NCI-H446 treated with DMSO at 0.1 percent for 48 hours (cell line): ENCODE measurements around the gene RFC5.
"Not testable (repeated sequence)": the region's sequence is repeated elsewhere in the genome, so short reads cannot be mapped to it uniquely, and the experiment has no call there.

Experiments
- DNase-seq: peaks from one replicate; lab custom pipeline; 2025; lab: John Stamatoyannopoulos, UW

RFC5 gene, protein sequence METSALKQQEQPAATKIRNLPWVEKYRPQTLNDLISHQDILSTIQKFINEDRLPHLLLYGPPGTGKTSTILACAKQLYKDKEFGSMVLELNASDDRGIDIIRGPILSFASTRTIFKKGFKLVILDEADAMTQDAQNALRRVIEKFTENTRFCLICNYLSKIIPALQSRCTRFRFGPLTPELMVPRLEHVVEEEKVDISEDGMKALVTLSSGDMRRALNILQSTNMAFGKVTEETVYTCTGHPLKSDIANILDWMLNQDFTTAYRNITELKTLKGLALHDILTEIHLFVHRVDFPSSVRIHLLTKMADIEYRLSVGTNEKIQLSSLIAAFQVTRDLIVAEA

DNA sequence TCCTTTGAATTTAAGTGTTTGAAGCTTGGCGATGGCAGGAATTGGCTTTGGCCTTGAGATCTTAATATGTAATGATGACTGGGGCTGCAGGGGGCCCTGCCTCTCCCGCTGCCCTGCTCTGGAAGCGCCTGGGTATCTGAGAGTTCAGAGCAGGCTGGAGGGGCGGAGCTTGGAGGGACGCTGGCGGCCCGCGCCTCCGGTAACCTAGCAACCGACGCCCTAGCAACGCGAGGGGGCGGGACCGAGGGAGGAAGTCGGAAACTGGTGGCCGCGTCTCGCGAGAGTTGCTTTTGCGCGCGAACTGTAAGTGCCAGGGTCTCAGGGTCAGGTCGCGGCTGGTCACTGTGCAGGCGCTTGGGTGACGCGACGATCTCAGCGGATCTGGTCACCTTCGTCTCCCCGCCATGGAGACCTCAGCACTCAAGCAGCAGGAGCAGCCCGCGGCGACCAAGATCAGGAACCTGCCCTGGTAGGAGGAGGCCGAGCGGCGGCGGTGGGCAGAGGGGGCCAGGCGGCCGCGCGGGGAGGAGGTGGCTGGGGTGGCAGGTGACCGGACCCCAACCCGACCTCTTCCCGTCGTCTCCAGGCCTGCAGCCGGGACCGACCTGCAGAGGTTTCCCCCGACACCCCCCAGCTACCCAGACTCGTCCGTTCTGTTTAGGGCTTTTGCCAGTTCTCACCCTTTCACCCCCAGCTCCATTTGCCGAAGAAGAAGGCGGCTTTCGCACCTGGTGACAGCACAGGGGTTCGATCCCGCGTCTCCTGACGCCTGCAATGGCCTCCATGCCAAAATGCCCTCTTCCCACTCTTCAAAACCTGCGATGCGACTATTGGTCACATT lies at the start of gene RFC5:
RFC5 (plus strand) TSS at position 280 of the 841 bp plus-strand sequence; CDS start at position 405, 125 bp downstream.
- DNase-seq, result peak; percentile 86

DNA sequence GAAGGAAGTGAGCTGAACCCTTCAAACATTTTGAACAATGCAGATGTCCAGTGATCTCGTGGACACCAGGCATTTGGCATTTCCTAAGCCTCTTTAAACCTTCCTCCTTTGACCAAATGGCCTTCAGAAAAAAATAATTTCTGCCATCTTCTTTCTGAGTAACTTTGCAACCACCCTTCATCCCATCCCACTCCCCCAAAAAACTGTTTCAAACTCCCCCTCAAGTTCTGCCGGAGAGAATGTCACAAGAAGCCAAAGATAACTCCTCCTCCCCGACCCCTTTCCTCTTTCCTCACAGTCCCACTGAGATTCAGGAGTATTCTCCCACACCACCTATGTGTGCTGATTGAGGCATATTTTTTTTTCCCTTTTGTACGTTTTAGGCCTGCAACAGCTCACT lies 49.5 kb upstream of the RFC5 start:
- no peak for DNase-seq

DNA sequence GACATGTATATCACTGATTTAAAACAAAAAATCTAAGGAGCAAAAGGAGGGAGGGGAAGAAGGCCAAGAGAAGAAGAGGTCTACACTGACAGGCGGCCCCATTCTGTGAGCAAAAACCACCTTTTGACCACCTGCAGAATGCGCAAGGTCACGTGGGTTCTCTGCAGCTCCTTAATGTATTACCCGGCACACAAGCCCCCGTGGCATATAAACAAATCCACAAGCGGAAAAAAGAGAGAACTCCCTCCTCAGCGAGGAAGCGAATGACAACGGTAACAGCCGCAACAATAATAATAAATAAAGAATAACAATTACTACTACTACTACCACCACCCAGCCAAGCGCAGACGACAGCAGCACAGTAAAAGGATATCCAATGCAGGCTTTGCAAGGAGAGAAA lies 49.0 kb upstream of the RFC5 start:
- no peak for DNase-seq

DNA sequence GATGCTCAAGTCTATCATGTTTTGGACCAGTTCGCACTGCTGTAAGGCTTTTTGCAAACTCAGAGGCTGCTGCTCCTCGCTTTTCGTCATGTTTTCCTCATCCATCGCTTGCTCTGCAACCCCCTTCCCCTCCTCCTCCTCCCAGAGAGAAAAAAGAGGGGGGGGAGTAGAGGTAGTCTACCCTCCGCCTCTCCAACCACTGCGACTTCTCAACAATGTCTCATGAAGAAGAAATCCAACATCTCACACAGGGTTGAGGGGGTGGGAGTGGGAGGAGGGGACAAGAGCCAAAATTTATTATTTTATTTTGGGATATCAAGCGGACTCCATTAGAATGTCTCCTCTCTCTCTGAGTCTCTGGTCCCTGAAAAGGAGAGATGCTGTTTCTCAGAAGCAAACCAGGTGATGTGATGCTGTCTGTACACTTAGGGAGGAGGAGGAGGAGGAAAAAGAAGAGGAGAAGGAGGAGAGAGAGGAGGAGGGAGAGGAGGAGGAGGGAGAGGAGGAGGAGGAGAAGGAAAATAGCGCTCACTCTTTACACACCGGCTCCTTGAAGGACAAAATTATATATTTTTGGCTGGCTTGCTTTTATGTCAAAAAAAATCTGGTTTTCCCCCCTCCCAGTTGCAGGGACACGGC lies 48.2 kb upstream of the RFC5 start:
- DNase-seq, result no peak

DNA sequence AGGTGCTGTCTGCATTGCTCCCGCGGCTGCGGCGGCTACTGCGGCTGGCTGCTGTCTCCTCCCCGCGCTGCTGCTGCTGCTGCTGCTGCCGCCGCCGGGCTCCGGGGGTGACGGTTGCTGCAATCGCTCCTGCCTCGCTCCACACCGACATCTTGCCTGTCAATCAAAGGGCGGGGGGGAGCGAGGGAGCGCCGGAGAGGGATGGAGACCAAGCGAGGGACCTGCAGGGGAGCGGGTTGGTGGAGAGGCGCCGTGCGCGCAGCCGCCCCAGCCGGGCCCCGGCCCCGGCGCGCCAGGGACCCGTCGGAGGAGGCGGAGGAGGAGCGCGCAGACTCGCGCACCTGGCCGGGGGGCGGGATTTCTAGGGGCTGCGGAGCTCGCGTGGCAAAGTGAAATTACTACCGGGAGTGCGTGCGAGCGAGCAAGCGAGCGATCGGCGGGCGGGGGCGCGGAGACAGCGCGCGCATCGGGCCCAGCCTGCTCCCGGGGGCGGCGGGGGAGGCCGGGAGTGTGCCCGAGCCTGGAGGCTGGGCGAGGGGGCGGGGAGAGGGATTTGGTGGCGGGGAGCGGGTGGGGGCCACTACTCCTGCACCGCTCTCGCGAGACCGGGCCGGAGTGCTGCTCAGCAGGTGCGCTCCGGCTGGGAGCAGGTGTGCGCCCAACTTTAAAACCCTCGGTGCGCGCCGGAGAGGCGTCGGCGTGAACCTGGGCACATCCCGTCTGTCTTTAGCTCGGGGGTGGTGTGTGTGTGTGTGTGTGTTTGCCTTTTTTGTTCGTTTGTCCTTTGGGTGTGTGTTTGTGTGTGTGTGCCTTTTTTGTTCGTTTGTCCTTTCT lies 47.5 kb upstream of the RFC5 start, which contains the start of gene KSR2:
KSR2 (minus strand) TSS at position 165 of the 834 bp plus-strand sequence. CDS start 735 bp downstream, outside the sequence.
- no peak for DNase-seq

DNA sequence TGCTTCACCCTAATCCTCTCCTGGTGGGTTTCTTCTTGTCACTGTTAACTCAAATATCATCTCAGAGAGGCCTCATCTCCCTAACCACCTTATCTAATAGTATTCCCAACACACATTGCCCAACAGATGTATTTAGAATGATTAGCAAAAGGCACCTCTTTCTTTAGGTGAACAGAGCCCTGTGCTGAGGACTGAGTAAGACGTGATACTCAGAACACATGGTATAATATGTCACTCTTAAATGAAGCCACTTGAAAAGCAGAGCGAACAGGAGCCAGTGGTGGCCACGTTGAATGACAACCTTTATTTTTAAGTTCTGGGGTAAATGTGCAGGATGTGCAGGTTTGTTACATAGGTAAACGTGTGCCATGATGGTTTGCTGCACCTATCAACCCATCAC lies 46.2 kb upstream of the RFC5 start:
- DNase-seq, result no peak

DNA sequence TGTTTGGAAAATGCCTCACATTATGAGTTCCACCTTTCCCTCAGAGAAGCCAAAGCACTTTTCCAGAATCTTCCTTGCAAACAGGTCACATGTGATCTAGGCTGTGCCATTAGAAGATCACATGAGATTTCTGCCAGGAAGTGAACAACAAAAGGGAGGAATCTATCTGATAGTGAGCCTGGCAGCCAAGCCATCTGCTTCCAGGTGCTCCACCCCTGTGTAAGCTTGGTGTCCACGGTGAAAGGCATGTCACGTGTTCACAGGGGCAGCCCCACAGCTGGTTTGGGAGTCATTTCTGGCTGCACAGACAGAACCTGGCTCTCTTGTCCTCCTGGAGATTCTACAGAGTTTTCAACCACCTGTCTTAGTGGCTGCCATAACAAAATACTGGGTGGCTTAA lies 44.2 kb upstream of the RFC5 start:
- DNase-seq, result no peak

DNA sequence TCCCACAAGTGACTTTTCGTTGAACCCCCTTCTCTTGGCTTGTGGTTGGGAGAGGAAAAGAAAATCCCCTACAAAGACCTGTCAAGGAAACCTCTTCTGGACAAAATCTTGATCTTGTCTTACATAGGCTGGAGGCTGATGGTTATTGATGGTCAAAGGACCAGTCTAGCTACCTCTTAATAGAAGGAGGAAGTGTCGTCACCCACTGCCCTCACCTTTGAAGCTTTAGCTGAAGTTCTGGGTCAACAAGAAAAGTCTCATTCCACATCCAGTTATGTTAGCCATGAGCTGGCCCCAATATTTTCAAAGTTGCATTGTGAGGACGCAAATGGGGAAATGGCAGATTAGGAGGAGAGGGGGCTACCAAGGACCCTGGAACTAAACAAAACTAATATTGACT lies 41.5 kb upstream of the RFC5 start:
- DNase-seq, result no peak

DNA sequence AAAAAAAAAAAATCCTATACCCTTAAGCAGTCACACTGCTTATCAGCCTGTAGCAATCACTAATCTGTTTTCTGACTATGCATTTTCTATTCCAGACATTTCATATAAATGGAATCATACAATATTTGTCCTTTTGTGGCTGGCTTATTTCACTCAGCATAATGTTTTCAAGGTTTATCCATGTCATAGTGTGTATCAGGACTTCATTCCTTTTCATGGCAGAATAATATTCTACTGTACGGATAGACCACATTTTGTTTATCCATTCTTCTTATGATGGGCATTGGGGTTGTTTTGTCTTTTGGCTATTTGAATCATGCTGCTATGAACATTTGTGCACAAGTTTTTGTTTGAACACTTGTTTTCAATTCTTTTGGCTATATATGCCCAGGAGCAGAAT lies 39.1 kb upstream of the RFC5 start:
- DNase-seq, result no peak

DNA sequence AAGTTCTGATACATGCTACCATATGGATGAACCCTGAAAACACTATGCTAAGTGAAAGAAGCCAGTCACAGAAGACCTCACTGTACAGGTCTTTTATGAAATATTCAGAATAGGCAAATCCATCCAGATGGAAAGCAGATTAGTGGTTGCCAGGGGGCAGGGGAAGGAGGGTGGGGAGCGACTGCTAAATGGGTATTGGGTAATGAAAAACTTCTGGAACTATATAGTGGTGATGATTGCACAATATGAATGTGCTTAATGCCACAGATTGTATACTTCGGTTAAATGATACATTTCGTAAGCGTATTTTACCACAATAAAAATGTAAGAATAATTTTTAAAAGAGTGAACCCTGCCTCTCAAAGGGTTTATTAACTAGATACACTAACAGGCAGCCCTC lies 35.9 kb upstream of the RFC5 start:
- DNase-seq, result no peak

DNA sequence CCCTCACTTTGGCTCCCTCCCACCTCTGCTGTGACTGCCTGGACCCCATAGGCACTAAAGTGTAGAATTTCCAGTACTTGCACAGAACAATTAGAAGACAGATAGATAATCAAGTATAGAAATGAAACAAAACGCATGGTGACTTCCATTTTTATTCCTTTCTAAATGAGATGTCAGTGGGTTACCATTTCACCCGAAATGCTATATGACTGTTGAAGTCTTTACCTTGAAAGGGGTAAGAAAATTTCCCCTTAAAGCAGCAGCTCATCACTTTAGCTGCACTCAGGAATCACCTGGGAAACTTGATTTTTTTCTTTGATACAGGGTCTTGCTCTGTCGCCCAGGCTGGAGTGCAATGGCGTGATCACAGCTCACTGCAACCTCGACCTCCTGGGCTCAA lies 35.2 kb upstream of the RFC5 start:
- no peak for DNase-seq

DNA sequence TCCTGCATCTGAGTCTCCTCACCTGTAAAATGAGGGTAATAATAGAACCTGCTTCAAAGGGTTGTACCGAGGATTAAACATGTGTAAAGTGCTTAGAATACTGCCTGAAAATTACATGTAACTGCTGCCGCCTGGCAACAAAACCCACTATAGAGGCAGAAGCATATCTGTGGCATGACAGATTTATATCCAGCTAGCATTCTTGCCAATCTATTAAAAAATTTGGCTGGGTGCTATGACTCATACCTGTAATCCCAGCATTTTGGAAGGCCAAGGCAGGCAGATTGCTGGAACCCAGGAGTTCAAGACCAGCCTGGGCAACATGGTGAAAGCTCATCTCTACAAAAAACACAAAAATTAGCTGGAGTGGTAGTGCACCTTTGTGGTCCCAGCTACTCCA lies 31.3 kb upstream of the RFC5 start:
- DNase-seq, result no peak

DNA sequence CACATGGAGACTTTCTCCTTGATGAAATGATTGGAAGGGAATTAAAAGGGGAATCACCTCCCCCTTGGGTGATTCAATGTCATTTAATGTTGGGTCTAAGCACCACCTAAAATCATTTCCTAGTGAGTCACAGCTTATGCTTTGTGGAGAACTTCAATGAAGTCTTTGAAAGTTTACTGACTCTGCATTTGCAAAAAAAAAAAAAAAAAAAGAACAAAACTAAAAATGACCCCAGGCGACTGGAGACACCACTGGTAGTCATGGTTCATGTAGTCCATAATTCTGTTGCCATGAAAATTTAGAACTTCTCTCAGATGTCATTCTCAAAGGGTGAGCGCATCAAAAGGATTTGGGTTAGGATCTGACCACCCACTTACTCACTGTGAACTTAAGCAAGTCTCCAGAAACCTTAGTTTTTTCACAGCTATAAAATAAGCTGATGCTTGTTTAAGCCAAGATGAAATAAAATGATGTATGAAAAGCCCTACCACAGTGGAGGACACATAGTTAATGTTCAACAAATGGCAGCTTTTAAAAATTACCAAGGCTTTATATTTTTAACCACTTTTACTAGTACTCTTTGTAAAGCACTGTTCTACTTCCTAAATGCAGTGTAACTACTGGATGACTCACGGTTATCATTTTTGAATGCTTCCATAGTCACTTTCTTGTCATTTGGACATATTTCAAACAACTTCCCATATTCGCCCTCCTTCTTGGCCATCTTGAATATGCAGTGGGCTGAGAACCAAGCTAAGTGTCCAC lies 29.6 kb upstream of the RFC5 start:
- DNase-seq, result no peak

DNA sequence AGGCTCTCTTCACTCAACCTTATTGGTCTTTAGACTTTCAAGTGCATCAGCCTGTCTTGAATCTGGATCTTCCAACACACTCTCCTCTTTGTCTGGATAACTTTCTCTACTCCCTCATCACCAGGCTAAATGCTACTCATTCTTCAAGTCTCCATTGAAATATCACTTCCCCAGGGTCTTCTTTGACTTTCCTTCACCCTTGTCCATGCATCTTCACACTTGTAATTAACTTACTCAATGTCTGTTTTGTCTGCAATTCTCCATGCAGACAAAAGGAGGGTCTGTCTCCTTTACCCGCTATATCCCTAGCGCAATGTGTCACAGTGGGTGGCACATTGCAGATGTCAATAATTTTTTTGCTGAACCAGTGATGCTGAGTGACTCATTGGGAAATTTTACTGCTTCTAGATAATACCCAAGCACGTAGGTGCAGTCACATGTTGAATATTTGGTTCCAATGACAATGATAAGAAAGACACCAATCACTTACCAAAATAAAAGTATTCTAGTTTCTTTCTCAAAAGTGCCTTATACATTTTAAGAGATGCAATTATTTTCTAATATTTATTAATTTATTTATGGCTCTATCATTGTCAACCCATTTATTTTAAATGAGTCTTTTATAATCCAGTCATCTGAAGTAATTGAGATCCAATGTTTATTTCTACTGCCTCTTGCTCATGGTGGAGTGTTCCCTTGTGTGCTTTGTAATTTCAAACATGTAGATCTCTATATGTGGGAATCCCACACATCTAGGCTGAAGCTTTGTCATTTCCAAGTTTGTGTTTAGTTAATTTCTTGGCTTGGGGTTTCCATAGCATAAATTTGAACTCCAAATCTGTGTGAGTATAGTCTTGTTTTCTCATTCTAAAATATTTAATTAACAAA lies 21.7 kb upstream of the RFC5 start:
- DNase-seq, result no peak

DNA sequence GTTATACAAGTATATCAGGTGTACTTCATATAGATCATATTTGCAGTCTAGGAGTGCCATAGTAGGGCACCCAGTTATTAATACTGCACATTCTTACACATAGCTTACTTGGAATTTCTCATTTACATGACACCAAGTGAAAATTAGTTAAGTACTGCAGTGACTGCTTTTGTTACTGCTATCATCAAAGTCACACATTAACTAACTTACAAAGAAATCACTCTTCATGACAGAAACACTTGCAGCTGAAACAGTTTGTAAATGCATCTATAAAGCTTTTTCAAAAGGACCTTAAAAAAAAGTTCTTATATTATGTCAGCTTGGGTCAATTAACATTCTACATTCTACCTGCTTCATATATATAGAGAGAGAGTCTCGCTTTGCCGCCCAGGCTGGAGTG lies 17.8 kb upstream of the RFC5 start:
- no peak for DNase-seq

DNA sequence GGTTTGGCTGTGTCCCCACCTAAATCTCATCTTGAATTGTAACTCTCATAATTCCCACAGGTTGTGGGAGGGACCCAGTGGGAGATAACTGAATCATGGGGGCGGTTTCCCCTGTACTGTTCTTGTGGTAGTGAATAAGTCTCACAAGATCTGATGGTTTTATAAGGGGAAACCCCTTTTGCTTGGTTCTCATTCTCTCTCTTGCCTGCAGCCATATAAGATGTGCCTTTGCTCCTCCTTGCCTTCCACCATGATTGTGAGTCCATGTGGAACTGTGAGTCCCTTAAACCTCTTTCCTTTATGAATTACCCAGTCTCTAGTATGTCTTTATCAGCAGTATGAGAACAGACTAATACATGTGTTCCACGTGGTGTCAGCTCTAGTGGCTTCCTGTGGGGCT lies 16.7 kb upstream of the RFC5 start:
- not testable (repeated sequence) for DNase-seq

DNA sequence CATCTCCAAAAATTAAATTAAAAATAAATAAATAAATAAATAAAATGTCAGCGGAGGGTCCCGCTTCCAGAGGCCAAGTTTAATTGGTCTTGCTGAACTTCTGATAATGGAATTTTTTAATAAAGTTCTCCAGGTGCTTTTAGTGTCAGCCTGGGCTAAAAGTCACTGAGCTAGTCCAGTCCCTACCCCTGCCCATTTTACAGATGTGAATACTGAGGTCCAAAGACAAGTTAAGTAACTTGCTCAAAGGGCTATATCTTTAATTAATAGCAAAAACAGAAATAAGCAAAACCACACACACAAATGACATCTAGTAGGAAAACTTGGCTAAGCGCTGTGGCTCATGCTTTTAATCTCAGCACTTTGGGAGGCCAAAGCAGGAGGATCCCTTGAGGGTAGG lies 5.6 kb upstream of the RFC5 start:
- no peak for DNase-seq

DNA sequence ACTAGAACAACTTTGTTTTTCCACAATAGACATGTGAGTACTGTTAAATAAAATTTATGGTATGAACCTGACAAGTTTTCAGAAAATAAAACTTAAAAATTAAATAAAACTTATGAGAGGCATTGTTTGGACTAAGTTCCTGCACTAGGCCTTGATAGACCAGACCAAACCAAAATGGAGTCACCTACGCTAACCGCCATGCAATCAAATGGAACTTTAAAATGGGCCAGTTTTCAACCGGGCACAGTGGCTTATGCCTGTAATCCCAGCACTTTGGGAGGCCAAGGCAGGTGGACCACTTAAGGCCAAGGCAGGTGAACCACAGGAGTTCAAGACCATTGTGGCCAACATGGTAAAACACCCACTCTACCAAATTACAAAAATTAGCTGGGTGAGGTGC lies 5.1 kb upstream of the RFC5 start:
- DNase-seq, result no peak

DNA sequence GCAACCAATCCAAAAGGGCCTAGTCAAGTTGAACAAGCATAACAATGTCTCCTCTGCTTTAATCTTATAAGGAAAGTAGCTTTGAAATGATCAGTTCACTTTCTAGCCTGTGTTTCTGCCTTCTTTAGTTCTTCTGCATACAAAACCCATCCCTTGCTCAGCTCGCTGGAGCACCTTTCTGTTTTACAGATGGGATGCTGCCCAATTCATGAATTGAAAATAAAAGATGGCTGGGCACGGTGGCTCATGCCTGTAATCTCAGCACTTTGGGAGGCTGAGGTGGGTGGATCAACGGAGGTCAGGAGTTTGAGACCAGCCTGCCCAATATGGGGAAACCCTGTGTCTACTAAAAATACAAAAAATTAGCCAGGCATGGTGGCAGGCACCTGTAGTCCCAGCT lies 4.5 kb upstream of the RFC5 start:
- no peak for DNase-seq

DNA sequence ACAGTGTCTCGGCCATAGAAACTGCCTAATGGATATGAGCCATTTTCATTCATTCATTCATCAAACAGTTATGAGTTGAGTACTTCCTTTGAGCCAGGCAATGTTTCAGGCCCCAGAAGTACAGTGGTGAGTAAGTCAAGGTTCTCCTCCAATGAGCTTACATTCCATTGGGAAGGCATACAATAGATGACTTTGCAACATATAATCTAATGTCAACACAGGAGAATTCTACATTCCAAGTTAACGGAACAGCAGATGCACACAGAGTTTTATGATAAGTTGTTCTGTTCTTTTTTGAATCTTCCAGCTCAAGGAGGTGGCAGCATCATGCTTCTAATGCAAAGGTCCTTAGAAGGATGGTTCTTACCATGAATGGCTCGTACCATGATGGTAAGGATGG lies 3.2 kb upstream of the RFC5 start:
- DNase-seq, result no peak
